Gastrocnemius medialis (tissue), 4 donors: ENCODE measurements around the gene IFNGR2. TPM values are rescaled to one million over a fixed set of nuclear protein-coding genes. Genes with fewer than 3 reads are reported as not detected.

Experiments
- ATAC-seq, 2 donors: fragments of 150-250 bp; one replicate each; pipeline ENCODE4 v1.9.1; 2016
- DNase-seq, 2 donors: peaks; one replicate each; pipeline ENCODE4 v3.0.0-alpha.2; 2019
- H3K27ac ChIP-seq, 4 donors: fragments of 200-600 bp; sonication (generic); 1 replicate in 1 of 4; 2 replicates in 3 of 4; pipeline ENCODE4 v1.5.1; 2016 to 2018; ENCODE audit warnings: mild to moderate bottlenecking in 2 of 4, moderate library complexity in 1 of 4
- H3K27me3 ChIP-seq, 3 donors: fragments of 200-600 bp; sonication (generic) in 2 of 3; 1 replicate in 1 of 3; 2 replicates in 2 of 3; pipeline versions ENCODE4 v1.5.1 to v1.6.0; 2016 to 2019; ENCODE audit warnings: mild to moderate bottlenecking in 1 of 3, moderate library complexity in 1 of 3
- H3K36me3 ChIP-seq, 2 donors: fragments of 200-600 bp; sonication (generic) in 1 of 2; one replicate each; pipeline ENCODE4 v1.5.1; 2017 to 2018
- H3K4me1 ChIP-seq, 2 donors: fragments of 200-600 bp; sonication (generic) in 1 of 2; one replicate each; pipeline ENCODE4 v1.5.1; 2016 to 2017; ENCODE audit warnings: mild to moderate bottlenecking in 2 of 2
- H3K4me3 ChIP-seq, 4 donors: fragments of 200-600 bp; sonication (generic) in 3 of 4; 1 replicate in 1 of 4; 2 replicates in 3 of 4; pipeline ENCODE4 v1.5.1; 2016 to 2019; ENCODE audit warnings: mild to moderate bottlenecking in 2 of 4
- H3K9me3 ChIP-seq, 3 donors: fragments of 200-600 bp; sonication (generic) in 2 of 3; 1 replicate in 1 of 3; 2 replicates in 2 of 3; pipeline ENCODE4 v1.5.1; 2016 to 2019
- POLR2A ChIP-seq, 2 donors: fragments of 450-650 bp; IDR thresholded peaks; one replicate each; pipeline ENCODE4 v1.6.1; 2017; ENCODE audit warnings: antibody characterized with exemption in 2 of 2, mild to moderate bottlenecking in 2 of 2, moderate library complexity in 2 of 2
- in situ Hi-C, 4 donors: fragments of 200-750 bp; cut with MboI; loops; one replicate each; pipeline versions ENCODE4 v1.15.0 to v1.8.0; 2017; ENCODE audit warnings: low sequenced_read_pairs in 4 of 4
- intact Hi-C: fragments of 100-400 bp; cut with DNase I; formaldehyde crosslinking; loops from one replicate; pipeline ENCODE4 v1.15.1; 2023; ENCODE audit warnings: low total_unique reads
- total RNA-seq, 4 donors: library from RNA; depleted of rRNA; stranded (reverse); fragments of >200 nt; gene quantifications; one replicate each; pipeline versions ENCODE4 v1.1.0 to v1.2.3, GENCODE V29; 2016
- TF ChIP-seq, protein P1 (sequence below), 5 experiments: fragments of 450-650 bp in 3 of 5; fragments of 200-600 bp in 2 of 5; sonication (generic) in 2 of 5; IDR thresholded peaks in 4 of 5; conservative IDR thresholded peaks in 1 of 5; 1 replicate in 4 of 5; 2 replicates in 1 of 5; pipeline ENCODE4 v1.5.1; 2016 to 2019; ENCODE audit warnings: antibody characterized with exemption in 5 of 5, mild to moderate bottlenecking in 3 of 5, moderate library complexity in 3 of 5

The IFNGR2 gene
- total RNA-seq, 4 donors from 2014 or later = 13.9 to 27.6 (median 24.2) TPM

GRCh38 chr21:33479679-33480480 is 76.7 kb downstream of the IFNGR2 start, which contains the start of gene TMEM50B:
TMEM50B (minus strand) TSS chr21:33479974; CDS start chr21:33468885, 11,089 bp downstream.
- DNase-seq = peak; percentile 94 to 95
- Histone ChIP-seq H3K36me3 (no peaks in the 10 kb centered on the region), H3K27me3 (no peaks in the 10 kb centered on the region), H3K9me3 (no peaks in the 10 kb centered on the region), H3K27ac (peak within 1 kb of the TSS; percentile 88 to 98 (median 94)), H3K4me1 (peaks cover 13 to 14% of the 10 kb centered on the region in 2 donors), H3K4me3 (peak within 1 kb of the TSS; percentile 74 to 99 (median 88))
- in situ Hi-C loops (no loop called here), intact Hi-C loops (loop anchor here (1.0 kb wide), 2 partner anchors 11 to 63 kb away; partner anchors contain the start of genes DNAJC28 and SON)
- ATAC-seq = peak; percentile 90 to 91
- TF ChIP-seq, protein P1, sequence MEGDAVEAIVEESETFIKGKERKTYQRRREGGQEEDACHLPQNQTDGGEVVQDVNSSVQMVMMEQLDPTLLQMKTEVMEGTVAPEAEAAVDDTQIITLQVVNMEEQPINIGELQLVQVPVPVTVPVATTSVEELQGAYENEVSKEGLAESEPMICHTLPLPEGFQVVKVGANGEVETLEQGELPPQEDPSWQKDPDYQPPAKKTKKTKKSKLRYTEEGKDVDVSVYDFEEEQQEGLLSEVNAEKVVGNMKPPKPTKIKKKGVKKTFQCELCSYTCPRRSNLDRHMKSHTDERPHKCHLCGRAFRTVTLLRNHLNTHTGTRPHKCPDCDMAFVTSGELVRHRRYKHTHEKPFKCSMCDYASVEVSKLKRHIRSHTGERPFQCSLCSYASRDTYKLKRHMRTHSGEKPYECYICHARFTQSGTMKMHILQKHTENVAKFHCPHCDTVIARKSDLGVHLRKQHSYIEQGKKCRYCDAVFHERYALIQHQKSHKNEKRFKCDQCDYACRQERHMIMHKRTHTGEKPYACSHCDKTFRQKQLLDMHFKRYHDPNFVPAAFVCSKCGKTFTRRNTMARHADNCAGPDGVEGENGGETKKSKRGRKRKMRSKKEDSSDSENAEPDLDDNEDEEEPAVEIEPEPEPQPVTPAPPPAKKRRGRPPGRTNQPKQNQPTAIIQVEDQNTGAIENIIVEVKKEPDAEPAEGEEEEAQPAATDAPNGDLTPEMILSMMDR (IDR thresholded peaks at IDR 0.05 in 4 of 5, conservative IDR thresholded peaks at IDR 0.05 in 1 of 5) = peak; percentile 44 to 68 (median 52)
- peak; percentile 94 to 97 for TF ChIP-seq POLR2A (IDR thresholded peaks at IDR 0.05)

DNA sequence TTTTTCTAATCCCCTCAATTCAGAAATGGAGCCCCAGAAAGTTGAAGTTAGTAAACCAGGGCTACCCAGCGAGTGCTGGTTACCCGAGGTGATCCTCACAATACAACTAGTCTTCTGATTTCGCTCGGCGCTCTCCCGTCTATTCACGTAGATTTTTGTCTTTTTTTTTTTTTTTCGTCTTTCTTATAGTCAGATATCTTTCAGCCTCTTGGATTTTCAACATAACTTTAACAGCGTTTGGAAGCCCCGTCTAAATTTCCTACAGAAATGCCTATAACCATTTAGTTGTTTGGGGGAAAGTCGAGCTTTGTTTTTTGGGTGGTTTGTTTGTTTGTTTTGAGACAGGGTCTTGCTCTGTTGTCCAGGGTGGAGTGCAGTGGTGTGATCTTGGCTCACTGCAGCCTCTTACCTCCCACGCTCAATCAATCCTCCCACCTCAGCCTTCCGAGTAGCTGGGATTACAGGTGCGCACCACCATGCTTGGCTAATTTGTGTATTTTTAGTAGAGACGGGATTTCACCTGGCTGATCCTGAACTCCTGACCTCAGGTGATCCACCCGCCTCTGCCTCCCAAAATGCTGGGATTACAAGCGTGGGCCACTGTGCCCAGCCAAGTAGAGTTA is 77.4 kb downstream of the IFNGR2 start:
- ATAC-seq (peak in 1 of 2 donors; percentile 1), DNase-seq (no peak)
- Histone ChIP-seq H3K4me1 (peaks cover 13 to 14% of the 10 kb centered on the region in 2 donors), H3K27me3 (no peaks in the 10 kb centered on the region), H3K9me3 (no peaks in the 10 kb centered on the region), H3K36me3 (no peaks in the 10 kb centered on the region), H3K27ac (peak overlapping the region; percentile 82 to 98 (median 94)), H3K4me3 (peak overlapping the region; percentile 74 to 99 (median 80))
- in situ Hi-C loops (no loop called here), intact Hi-C loops (loop anchor here (1.0 kb wide), 2 partner anchors 11 to 63 kb away; partner anchors contain the start of genes DNAJC28 and SON)
- no peak for TF ChIP-seq POLR2A (IDR thresholded peaks at IDR 0.05)
- TF ChIP-seq, protein P1 (IDR thresholded peaks at IDR 0.05 in 4 of 5, conservative IDR thresholded peaks at IDR 0.05 in 1 of 5) = no peak

- Histone ChIP-seq H3K27me3 (no peaks in the 10 kb centered on the region), H3K9me3 (no peaks in the 10 kb centered on the region), H3K36me3 (no peaks in the 10 kb centered on the region), H3K27ac (no peak overlapping the region), H3K4me1 (peaks cover 13 to 14% of the 10 kb centered on the region in 2 donors), H3K4me3 (no peak overlapping the region)
- ATAC-seq (no peak), DNase-seq (no peak)
- TF ChIP-seq, protein P1 (IDR thresholded peaks at IDR 0.05 in 4 of 5, conservative IDR thresholded peaks at IDR 0.05 in 1 of 5) = no peak
- TF ChIP-seq POLR2A (IDR thresholded peaks at IDR 0.05) = no peak
- intact Hi-C loops = no loop called here
- in situ Hi-C loops = no loop called here
Measured at GRCh38 chr21:33481314-33481943, 78.2 kb downstream of the IFNGR2 start.

Other genes starting within 250 kb of the IFNGR2 start
- gene IFNAR2, start 173.5 kb upstream of the IFNGR2 start, total RNA-seq = 1 to 10 TPM; 3.4 to 8.0 (median 4.7) TPM
- gene IL10RB, start 137.0 kb upstream of the IFNGR2 start, total RNA-seq = 10 to 100 TPM; 11.4 to 17.1 (median 14.0) TPM
- 10 to 100 TPM in 2 of 4 donors, 1 to 10 TPM in 2; 8.9 to 24.3 (median 9.9) TPM for gene IFNAR1, start 78.4 kb upstream of the IFNGR2 start, total RNA-seq
- gene TMEM50B, start 76.6 kb downstream of the IFNGR2 start, total RNA-seq = 10 to 100 TPM; 33.2 to 47.1 (median 44.6) TPM
- 1 to 10 TPM; 1.5 to 3.4 (median 2.5) TPM for gene DNAJC28, start 88.3 kb downstream of the IFNGR2 start, total RNA-seq
- 10 to 100 TPM; 46.3 to 97.5 (median 55.4) TPM for gene GART, start 138.7 kb downstream of the IFNGR2 start, total RNA-seq
- 100 to 1,000 TPM; 109 to 390 (median 126) TPM for gene SON, start 139.6 kb downstream of the IFNGR2 start, total RNA-seq
- 1 to 10 TPM; 3.6 to 5.3 (median 4.2) TPM for gene DONSON, start 185.3 kb downstream of the IFNGR2 start, total RNA-seq
- gene CRYZL1, start 238.3 kb downstream of the IFNGR2 start, total RNA-seq = 10 to 100 TPM; 14.8 to 29.4 (median 24.4) TPM
- 10 to 100 TPM; 14.5 to 33.1 (median 26.9) TPM for gene ITSN1, start 239.1 kb downstream of the IFNGR2 start, total RNA-seq